ENCODE data around the gene NDRG2.
A peak's percentile ranks its signal among the peaks of the same experiment; 100 is the strongest.
"Not testable (repeated sequence)": the region's sequence is repeated elsewhere in the genome, so short reads cannot be mapped to it uniquely, and the experiment has no call there.

Gene NDRG2

GRCh38 chr14:21055432-21056117 lies 30.7 kb upstream of the NDRG2 start:
- DNase-seq, result no peak

DNA sequence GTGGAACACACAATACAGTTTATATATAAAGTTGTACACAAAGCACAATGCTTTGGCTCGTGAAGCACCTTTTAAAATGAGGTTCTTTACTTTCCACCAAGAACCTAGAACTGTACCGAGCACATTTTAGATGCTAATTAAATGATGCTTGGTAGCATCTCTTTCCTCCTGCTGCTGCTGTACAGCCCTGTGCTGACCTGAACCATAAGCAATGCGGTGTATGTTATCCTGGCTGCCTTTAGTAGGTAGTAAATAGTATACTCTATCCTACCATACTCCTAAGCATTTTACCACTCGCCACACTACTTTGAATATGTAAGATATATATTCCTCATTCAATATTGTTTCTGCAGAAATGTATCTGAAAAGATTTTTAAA lies 29.9 kb upstream of the NDRG2 start:
- no peak for DNase-seq

DNA sequence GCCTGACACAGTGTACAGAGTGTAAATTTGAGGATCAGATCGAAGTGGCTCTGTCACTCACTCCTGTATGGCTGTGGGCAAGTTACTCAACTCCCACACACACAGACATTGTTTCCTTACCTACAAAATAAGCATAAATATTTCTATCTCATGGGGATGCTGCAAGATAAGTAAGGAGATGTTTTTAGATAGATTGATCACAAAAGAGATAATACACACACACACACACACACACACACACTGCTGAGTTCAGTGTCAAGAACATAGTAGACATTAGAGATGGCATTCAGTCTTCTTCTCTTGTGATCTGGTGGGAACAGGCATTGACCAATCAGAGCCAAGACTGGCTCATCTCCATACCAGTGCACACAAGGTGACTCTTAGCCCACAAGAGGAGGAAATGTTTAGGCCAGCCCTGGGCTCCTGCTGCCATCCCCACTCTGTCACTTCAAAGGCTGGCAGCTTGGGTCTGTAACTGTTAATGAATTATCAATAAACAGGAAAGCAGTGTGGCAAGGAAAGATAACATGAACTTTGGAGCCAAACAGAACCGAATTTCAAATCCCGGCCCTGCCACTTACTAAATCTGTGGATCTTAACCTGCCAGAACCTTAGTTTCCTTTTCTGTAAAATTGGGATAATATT lies 29.4 kb upstream of the NDRG2 start:
- DNase-seq, result no peak

DNA sequence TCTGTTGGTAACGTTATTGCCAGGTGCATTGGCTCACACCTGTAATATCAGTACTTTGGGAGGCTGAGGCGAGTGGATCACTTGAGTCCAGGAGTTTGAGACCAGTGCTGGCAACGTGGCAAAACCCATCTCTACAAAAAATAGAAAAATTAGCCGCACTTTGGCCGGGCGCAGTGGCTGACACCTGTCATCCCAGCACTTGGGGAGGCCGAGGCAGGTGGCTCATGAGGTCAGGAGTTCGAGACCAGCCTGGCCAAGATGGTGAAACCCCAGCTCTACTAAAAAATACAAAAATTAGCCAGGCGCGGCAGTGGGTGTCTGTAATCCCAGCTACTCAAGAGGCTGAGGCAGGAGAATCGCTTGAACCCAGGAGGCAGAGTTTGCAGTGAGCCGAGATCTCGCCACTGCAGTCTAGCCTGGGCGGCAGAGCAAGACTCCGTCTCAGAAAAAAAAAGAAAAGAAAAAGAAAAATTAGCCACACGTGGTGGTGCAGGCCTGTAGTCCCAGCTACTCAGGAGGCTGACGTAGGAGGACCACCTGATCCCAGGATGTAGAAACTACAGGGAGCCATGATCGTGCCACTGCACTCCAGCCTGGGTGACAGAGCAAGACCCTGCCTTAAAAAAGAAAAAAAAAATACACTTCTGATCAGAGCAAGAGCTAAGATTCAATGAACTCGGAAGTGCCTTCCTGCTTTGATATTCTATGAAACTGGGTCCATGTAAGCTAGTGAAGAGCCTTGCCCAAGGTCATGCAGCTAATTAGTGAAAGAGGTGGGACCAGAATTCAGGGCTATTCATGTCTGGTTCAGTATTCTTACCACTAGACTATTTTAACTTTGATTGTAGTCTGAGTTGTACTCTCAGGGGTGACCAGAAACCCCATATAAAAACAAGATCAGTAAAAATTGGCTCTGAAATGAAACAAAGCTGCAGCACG lies 28.6 kb upstream of the NDRG2 start:
- no peak for DNase-seq

GRCh38 chr14:21050597-21050996 lies 25.7 kb upstream of the NDRG2 start:
- no peak for DNase-seq

DNA sequence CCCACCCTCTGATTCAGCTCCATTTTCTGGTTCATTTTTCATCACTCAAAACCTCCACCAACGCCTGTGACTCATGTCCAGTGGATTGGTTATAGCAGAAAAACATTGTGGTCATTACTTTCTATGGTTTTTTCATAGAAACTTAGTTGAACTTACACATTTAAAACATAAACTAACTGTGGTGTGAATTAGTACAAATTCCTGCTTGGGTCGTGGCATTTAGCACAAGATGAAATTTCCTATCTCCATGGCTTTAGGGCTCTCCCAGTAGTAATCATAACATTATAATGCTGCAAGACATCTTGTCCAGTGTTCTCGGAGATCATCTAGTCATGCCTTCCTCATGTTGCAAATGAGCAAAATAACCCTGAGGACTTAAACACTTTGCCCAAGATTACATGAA lies 24.4 kb upstream of the NDRG2 start:
- DNase-seq, result peak; percentile 49

DNA sequence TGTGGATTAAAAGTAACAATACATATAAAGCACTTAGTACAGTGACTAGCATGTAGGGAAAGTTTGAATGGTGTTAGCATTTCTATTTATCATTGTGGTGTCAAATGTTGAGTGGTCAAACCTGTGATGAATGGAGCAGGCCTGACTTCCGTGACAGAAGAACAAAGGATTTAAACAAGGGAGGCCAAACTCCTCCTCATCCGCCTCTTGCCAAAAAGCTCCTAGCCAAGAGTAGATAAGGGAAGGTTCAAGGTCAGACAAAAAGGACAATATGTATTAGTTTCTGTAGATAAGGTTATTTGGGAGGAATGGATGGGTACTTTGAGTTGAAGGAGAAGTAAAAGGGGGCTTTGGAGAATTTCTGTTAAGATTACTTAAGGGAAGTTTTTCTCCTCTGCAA lies 23.8 kb upstream of the NDRG2 start:
- DNase-seq, result no peak

DNA sequence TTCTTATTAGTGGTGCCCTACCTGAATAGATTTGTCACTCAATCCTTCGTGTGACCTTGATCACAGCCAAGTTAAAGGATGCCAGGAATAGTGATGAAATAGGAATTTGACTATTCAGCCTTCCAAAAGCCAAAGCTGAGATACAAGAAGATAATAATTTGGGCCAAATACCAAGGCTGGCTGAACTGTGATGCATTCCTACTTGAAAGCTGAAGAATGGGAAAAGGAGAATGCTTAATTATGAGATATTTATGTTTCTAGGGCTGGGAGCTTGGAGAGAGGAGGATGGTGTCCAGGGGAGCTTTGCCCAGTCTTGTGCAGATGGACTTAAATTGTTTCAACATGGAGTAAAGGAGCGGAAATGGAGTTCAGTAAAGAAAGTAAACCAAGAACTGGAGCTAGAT lies 22.5 kb upstream of the NDRG2 start:
- DNase-seq, result peak; percentile 57

DNA sequence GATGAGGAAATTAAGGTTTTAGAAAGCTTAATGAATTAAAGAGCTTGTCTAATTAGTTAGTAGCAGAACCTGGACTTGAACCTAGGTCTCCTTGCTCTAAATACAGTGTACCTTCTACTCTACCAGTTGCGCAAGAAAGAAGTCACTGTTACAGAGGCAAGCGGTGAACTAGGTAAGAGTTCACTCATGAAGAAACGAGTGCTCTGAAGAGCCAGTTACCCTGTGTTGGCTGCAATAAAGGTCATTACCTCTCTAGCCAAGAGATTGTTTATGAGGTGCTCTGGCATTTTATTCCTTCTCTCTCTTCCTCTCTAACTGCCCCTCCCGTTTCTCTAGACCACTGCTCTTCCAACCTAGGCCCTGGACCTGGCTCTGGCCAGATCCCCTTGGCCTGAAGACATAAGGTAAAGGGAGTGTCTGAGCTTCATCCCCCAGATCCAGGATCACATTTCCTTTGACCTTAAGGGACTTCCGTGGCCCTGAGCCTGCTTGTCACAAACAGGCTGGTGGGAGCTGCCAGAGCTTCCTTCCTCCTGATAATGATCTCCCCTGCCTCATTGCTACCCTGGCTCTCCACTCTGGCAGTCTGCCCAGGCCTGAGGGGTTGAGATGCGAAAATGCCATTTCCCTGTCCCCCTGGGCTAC lies 19.2 kb upstream of the NDRG2 start:
- DNase-seq, result no peak

GRCh38 chr14:21043387-21043973 lies 18.6 kb upstream of the NDRG2 start:
- DNase-seq, result no peak

GRCh38 chr14:21042918-21043317 lies 18.1 kb upstream of the NDRG2 start:
- DNase-seq, result no peak

DNA sequence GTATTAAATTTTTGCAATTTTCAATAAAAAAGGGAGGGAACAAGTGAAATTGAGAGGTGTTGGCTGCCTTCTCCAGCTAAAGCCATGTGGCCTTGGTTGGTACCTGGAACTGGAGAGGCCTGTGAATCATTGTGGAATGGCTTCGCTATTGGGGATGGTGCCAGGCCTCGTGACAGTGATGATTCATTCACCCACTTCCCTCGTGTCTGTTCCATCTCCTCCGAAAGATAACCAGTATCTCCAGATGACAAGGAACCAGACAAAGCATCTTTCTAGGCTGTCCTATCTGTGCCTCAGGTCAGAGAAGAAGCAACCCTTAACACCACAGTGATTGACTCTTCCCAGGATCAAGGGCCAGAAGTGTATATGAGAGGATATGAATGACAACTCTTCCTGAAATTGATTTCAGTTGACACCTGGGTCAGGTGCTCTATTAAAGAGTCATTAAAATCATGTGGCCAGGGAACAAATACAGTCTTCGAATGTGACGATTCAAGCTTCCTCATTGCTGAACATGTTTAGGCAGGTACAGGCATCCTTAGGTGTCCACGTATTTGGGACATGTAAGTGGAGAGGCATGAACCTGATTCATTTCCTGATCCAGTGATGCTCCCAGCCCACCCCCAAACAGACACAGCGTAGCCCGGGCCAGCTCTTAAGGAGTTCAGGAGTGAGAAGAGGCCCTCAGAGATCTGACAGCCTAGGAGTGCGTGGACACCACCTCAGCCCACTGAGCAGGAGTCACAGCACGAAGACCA lies 17.0 kb upstream of the NDRG2 start, which contains the start of gene RNASE7:
Gene RNASE7 (plus strand): TSS at position 687 of the 758 bp plus-strand sequence. CDS start 631 bp downstream, outside the sequence.
- no peak for DNase-seq

- DNase-seq, result not testable (repeated sequence)
These were observed 16.1 kb upstream of the NDRG2 start for GRCh38 chr14:21040941-21041340.

DNA sequence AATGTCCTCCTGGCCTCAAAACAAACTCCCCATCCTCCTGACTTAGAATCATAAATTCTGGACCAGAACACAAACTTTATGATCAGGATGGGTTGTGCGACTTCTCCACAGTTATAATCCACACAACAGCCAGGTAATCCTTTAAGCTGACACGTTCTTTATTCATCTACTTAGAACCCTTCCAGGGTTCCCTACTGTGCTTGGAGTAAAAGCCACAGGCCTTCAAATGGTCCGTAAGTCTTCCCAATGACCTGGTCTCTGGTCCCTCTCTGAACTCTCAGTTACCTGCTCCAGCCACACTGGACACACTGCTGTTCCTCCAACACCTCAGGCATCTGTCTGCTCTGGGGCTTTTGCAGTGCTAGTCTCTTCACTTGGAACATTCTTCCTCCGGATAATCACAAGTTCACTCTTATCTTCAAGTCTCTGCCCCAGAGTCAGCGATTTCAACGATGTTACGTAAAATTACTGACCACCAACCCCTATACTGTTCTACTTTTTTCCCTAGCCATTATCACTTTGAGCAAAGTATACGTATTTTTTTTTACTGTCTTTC lies 15.6 kb upstream of the NDRG2 start:
- no peak for DNase-seq

DNA sequence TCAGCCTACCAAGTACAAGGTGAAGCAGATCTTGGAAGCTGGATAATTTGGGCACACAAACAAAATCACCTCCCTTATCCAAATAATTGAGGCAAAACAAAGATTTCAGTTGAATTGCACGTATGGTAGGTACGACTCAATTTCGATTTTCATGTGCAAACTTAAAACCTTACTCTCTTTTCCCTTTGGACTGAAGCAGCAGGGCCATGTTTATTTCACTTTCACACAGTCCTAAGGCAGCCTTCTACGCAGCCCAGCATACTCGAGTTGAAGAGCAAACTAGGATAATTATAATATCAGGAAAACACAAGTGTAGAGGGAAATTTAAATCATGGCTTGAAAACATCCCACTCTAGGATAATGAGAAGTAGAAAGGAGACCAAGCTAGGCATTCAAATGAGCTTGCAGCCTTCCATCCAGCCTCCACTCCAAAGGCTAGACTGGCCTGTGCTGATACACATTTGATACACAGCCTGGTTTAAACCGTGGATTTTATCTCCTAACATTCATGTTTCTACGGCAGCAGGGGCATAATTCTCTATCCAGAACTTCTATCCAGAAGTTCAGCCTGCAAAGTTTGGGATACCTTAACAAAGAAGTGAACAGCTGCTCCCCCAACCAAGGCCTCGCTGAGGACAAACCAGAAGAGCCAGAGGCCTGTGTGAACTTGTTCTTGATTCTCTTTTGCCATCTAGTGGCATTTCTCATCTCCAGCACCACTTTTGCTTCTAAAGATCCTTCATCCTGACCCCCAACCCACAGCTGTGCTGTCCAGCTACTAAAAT lies 14.9 kb upstream of the NDRG2 start:
- DNase-seq, result peak; percentile 73

GRCh38 chr14:21038441-21039422 lies 13.9 kb upstream of the NDRG2 start:
- peak; percentile 58 for DNase-seq

GRCh38 chr14:21037156-21037555 lies 12.3 kb upstream of the NDRG2 start:
- DNase-seq, result no peak

DNA sequence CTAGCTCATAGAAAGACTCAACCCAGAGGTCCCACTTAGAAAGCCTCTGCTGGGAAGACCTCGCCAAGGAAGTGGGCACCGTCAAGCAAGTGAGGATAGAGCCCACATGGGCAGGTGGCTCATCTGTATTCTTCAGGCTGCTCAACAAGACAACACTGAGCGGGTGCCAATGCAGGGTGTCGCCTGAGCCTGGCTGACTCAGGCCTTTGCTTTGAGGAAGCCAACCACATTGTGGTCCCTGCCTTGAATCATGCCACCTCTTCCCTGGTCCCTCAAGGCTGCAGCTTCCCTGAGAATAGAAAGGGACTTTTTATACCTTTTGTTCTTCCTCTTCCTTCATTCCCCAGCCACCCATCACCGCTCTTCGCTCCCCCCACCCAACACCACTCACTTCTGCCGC lies 11.9 kb upstream of the NDRG2 start:
- no peak for DNase-seq

DNA sequence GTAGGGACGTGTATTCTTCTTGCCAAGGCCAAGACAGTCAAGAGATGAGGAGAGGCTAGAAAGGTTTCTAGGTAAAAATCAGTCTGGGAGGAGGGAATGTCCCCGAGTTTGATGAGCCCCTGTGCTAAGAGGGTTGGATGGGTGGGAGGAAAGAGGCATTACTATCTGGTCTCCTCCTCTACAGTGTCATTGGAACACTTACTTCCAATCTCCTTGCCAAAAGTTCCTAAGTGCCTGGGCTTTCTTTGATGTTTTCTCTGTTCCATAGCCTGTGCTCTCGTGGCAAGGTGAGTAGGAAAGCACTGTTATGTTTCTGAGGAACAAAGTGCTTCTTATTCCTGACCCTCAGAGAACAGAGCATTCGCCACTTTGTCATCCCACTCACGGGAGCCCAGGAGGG lies 9.8 kb upstream of the NDRG2 start, which contains the start of gene RNASE13:
Gene RNASE13 (minus strand): TSS at position 101 of the 400 bp plus-strand sequence. CDS start 519 bp downstream, outside the sequence.
- no peak for DNase-seq
